ENCODE data around the gene CXorf58. TPM values are rescaled to one million over a fixed set of nuclear protein-coding genes. Genes with fewer than 3 reads are reported as not detected.
"Not testable (repeated sequence)": the region's sequence is repeated elsewhere in the genome, so short reads cannot be mapped to it uniquely, and the experiment has no call there.

The CXorf58 gene, protein sequence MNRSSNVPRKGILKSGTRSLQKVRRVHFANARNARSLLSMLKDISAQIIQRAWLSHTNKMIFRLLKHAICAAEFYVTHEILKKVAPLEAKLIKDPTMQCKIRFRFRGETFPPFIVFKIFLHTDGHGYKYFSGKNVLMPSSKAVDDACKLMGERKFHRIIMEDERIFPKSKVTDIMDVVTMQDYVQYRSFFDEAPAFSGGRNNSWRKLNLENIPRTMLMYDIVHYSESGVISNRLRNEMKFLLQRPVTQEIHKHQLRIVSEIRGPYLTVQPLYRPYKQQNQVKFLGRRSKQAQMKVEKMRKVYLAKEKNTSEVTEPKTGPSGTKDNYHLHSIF
- not detected for total RNA-seq

DNA sequence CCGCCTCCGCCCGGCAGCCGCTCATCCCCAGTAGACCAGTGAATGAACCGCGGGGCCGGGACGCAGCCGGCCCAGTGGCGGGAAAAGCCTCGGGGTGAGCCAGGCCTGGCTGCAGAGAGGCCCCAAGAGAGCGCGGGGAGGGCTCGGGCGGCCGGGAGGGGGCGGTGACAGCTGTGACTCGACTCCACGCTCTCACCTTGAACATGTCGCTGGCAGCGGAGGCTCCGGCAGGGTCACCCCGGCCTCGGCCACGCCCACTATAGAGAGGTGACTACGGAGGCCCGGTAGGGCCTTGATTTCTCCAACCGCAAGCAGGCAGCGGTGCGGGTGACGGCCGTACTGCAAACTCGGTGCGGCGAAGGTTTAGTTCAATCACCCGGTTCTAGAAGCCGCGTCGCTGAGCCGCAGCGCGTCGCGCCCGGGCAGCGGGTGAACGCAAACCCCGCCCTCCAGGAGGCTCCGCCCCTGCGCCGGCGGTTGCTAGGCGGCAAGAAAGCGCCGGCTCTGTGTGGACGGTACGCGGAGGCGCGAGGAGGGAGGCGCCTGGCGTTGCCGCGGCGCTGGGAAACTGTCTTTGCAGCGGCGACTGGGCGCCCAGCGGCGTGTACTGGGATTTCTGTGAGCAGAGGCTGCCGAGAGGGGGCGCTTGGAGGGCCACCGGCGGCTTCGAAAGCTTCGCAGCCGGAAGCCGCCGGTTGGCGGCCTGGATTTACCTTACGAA is at the start of gene CXorf58, which contains the start of gene APOO:
Gene CXorf58 (plus strand): TSS at position 509 of the 721 bp plus-strand sequence. CDS start 2,297 bp downstream, outside the sequence.
Gene APOO (minus strand): TSS at position 441 of the 721 bp plus-strand sequence. CDS start 236 bp downstream, at position 205.
- peak; percentile 91 for DNase-seq (ENCODE audit: low spot score)

DNA sequence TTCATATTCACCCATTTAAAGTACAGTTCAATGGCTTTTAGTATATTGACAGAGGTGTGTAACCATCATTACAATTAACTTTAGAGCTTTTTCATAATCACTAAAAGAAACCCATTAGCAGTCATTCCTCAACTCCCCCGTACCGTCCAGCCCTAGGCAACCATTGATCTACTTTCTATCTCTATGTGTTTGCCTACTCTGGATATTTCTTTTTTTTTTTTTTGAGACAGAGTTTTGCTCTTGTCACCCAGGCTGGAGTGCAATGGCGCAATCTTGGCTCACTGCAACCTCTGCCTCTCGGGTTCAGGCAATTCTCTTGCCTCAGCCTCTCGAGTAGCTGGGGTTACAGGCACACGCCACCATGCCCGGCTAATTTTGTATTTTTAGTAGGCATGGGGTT is 48.6 kb upstream of the CXorf58 start:
- not testable (repeated sequence) for DNase-seq (ENCODE audit: low spot score)

DNA sequence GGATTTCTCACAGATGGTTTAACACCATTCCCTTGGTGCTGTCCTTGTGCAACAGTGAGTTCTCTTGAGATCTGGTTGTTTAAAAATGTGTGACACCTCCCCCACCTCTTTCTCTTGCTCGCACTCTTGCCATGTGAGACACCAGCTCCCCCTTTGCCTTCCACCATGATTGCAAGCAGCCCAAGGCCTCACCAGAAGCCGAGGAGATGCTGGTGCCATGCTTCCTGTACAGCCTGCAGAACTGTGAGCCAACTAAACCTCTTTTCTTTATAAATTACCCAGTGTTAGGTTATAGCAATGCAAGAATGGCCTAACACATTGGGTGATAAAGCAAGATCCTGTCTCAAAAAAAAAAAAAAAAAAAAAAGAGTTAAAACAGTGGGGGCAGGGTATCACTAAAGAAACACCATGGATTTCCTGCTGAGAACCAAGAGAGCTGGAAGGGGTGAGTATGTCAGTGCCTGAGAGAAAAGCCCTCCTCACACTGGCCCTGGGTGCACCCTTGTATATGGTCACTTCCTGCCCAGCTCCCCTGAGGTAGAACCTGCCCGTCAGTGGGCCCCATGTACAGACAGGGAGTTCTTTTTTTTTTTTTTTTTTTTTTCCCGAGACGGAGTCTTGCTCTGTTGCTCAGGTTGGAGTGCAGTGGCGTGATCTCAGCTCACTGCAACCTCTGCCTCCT is 46.5 kb upstream of the CXorf58 start:
- DNase-seq (ENCODE audit: low spot score): no peak

DNA sequence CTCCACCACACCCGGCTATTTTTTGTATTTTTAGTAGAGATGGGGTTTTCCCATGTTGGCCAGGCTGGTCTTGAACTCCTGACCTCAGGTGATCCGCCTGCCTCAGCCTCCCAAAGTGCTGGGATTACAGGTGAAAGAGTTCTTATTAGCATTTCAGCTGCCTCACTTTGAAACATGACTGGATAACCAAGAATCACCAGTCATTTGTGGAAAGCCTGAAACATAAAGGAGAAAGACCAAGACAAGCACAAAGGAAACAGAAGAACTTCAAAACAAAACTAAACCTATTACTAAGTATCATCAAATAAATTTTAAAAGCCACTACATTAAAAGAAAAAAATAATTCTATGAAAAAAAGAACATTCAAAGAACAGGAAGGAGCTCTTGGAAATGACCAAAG is 45.9 kb upstream of the CXorf58 start:
- DNase-seq (ENCODE audit: low spot score): not testable (repeated sequence)

DNA sequence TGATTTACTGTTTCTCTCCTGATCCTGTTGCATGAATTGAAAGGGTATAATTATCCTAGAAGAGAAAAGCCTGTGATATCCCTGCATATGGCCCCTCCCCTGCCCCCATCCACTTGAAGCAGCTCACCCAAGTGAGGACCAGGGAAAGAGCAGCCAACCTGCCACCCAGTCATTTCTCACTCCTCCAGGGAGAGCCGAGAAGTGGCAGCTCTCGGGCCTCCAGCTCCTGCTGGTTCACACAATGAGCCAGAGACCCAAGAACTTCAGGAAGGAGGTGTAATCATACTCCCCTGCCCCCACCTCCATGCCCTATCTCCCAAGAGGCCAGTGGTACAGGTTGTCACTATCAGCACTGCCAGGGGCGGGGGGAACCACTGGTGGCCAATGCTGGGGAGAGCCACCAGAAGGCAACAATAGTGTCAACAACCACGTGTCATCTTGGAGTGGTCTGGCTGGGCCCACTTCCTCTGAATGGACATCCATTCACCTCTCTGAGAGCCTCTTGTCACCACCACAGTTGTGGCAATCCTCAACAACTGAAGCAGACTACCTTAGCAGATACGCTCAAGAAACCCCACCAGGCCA is 43.0 kb upstream of the CXorf58 start:
- no peak for DNase-seq (ENCODE audit: low spot score)

DNA sequence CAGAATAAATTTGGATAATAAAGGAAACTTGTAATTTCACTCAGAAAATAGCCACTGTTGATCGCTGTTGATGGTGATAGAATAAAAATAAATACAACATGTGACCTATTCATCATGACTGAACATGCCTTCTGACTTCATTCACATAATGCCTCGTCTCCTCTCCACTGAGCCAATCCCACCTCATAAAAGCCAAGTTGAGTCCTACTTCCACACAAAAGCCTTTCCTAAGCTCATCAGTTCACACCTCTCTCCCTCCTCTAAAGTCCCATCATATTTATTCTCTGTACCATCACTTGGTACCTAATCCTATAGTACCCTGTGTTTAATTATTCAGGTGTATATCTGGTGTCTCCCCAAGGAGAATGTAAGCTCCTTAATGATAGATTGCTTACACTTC is 37.8 kb upstream of the CXorf58 start:
- DNase-seq (ENCODE audit: low spot score): no peak

DNA sequence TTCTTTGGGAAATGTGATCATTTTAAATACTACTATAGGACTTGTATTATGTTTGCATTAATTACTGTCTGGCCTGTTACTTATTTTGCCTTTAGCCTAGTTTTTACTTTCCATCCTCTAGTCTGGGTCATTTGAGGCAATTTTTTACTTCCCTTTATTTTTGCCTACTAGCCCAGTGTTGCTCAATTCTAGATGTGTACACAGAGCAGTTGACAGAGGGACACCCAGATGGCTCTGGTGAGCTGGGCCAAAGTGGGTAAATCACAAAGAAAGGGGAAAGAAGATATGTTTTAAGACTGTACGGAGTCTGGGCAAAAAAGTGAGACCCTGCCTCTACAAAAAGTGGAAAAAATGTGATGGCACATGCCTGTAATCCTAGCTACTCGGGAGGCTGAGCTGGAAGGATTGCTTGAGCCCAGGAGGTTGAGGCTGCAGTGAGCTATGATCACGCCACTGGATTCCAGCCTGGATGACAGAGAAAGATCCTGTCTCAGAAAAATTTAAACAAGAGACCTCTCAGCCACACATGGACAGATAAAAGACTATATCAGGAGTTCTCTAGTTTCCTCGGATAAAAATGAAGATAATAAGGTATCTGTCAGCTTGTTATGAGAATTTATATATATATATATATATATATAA is 35.8 kb upstream of the CXorf58 start:
- DNase-seq (ENCODE audit: low spot score): no peak

DNA sequence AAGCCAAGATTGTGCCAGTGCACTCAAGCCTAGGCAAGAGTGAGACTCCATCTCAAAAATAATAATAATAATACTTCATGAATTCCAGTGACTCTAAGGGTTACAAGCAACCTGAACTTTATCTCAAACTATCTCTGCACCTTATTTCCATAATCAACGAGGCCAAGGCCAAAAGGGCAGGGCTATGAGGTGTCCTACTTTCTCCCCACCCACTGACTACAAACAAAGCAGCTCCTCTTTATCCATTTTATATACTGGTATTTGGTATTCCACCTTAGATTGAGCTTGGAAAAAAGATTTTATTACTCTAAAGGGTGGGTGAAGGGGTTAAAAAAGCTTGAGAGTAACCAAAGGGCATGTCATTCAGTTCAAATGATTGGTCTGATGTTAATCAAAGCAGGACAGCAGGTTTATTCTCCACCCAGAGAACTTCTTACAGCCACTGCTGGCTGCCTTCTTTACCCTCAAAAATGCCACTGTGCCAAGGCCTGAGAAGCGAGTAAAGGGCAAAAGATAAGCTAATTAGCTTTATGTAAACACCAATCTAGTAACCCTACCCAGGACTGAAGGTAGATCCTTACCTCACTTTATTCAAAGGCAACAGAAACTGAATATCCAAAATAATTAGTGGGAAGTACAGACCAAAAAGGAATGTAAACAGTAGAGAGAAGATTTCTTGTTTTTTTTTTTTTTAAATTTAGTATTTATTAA is 28.3 kb upstream of the CXorf58 start:
- no peak for DNase-seq (ENCODE audit: low spot score)

DNA sequence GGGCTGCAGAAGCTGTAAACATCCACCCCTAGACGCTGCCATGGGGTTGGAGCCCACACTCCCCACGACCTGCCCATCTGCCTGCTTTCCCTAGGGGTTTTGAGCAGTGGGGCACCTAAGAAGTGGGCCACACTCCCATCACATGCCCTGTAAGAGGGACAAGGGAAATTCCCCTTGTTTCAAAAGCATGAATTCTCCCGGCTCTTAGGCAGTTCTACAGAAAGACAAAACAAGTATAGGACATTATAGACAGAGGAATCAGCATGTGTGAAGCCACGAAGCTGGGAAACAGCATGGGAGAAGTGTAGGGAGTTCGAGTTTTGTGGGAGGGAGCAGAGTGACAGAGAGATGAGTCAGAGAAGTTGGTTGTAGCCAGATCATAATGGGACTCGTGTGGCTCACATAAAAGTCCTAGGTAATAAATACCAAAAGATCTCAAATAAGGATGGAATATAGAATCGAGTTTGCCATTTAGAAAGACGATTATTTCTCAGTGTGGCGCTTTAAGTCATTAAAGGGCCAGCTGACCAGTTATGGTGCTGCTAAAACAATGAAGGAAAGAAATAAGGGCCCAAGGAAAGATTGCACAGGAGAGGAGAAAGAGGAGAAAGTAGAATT is 24.0 kb upstream of the CXorf58 start:
- no peak for DNase-seq (ENCODE audit: low spot score)

DNA sequence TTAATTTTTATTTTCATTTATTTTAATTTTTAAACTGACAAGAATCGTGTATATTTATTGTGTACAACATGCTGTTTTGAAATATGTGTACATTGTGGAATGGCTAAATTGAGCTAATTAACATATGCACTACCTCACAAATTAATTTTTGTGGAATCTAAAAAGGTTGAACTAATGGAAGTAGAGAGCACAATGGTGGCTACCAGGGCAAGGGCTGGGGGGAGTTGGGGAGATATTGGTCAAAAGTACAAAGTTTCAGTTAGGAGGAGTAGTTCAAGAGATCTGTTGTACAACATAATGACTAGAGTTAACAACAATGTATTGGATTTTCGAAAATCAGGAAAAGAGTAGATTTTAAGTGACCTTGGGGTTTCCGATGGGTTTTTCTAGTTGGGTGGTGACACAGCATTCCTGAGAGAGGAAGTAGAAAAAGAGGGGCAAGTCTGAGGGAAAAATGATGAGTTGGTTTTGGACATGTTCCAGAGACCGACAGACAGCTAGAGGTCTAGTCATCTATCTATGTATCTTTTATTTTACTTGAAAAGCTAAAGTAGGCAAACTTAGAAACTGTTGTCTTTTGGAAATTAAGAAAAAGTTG is 23.3 kb upstream of the CXorf58 start:
- no peak for DNase-seq (ENCODE audit: low spot score)

DNA sequence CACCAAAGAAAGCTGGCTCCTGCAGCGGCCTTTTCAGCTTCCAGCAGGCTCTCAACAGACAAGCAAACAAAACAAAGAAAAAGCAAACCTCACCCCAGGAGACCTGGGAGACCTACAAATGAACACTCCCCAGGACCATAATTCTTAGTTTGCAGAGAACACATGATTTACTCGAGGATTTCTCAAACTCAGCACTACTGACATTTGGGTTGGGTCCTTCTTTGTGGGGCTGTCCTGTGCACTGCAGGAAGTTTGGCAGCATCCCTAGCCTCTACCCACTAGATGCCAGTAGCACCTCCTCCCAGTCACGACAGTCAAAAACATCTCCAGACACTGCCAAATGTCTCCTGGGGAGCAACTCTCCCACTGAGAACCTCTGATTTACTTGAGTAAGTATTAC is 22.0 kb upstream of the CXorf58 start:
- DNase-seq (ENCODE audit: low spot score): no peak

DNA sequence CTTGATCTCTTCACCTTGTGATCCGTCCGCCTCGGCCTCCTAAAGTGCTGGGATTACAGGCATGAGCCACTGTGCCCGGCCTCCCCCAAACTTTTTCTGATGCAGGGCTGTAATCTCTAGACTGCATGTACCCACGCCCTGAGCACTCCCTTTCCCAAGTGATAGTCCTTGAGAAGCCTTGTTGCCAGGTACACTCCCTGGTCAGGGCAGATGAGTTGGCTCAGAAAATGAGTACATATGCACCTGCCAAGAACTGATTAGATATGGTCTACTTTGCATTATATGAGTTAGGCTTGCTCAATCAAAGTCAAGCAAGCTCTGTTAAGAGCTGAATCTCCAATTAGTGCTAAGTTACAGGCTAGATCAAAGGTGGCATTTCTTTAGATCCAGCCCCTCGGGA is 20.4 kb upstream of the CXorf58 start:
- no peak for DNase-seq (ENCODE audit: low spot score)

DNA sequence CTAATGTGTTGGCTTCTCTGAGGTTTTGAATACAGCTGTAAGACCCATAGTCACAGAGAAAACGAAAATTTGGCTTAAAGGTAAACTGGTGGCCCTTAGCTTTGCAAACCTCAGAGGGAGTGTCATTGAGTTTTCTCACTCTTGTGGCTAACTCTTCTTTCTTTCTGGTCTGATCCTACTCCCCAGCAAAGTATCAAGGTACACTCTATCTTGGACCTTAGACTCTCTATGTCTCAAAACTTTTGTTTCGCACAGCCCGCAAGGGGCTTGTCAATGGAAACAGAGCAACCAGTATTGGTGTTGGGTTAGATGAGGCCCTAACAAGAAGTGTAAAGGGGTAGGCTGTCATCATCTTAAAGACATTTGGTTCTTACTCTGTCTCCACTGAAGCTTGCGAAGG is 19.9 kb upstream of the CXorf58 start:
- DNase-seq (ENCODE audit: low spot score): no peak

DNA sequence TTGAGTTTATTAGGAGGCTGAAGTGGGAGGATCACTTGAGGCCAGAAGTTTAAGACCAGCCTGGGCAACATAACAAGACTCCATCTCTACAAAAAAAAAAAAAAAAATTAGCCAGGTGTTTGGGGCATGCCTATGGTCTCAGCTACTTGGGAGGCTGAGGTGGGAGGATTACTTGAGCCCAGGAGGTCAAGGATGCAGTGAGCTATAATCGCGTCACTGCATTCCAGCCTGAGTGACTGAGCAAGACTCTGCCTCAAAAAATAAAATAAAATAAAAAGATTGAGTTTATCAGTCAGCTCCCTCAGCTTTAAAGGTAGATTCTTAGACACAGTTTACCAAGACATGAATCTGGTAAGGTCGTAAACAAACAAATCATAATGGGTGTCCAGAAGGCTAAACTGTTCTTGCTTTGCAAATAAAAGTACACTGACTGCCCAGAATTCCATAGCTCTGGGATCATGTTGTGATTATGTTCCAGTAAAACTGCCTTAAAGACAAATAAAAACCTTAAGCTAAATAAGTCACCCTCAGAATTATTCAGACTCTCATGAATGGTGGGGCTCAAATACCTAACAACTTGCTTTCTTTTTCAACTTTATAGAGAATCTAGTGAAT is 18.8 kb upstream of the CXorf58 start:
- no peak for DNase-seq (ENCODE audit: low spot score)

DNA sequence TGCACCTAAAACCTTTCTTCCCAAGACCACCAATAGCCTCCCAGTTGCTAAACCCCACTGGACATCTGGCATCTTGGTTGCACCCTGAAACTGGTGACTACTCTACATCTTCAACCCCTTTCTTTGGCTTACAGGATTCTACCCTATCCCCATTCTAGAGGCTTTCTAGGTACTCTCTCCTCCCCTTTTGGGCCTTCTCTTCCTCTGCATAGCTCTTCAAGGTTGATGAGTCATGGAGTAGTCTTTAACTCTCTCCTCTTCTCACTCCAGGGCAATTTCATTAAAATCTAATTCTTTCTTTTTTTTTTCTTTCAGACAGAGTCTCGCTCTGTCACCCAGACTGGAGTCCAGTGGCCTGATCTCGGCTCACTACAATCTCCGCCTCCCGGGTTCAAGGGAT is 16.9 kb upstream of the CXorf58 start:
- no peak for DNase-seq (ENCODE audit: low spot score)

DNA sequence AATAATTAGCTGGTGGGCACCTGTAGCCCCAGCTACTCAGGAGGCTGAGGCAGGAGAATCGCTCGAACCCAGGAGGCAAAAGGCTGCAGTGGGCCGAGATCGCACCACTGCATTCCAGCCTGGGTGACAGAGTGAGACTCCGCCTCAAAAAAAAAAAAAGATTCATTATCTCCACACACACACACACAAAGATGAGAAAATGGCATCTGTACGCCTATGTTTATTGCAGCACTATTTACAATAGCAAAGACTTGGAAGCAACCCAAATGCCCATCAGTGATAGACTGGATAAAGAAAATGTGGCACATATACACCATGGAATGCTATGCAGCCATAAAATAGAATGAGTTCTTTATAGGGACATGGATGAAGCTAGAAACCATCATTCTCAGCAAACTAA is 12.8 kb upstream of the CXorf58 start:
- not testable (repeated sequence) for DNase-seq (ENCODE audit: low spot score)

DNA sequence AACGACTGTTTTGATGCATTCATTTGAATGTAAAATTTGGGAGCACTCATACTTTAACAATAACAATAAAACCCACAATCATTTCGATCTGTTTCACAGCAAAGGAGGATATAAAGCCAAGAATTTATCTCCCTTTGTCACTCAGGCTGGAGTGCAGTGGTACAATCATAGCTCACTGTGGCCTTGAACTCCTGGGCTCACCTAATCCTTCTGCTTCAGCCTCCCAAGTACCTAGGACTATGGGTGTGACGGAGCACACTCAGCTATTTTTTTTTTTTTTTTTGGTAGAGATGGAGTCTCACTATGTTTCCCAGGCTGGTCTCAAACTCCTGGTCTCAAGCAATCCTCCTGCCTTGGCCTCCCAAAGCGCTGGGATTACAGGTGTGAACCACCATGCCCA is 11.3 kb upstream of the CXorf58 start:
- not testable (repeated sequence) for DNase-seq (ENCODE audit: low spot score)

DNA sequence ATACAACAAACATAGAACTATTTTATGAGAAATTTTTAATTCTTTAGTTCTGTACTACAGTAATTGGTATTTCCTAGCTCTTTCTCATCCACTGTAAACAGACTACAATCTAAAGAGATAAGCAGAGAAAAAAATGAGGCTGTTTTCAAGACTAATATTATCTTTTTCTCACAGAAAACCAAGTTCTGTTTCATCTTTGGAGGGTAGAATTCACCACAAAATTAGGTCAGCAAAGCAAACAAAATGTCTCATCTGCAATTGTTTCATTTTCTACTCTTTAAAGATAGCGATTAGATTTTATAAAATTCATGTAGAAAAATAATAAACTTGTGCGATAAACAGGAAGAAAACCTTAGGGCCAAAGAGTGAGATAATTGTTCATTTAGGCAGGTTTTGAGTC is 10.8 kb upstream of the CXorf58 start:
- no peak for DNase-seq (ENCODE audit: low spot score)

DNA sequence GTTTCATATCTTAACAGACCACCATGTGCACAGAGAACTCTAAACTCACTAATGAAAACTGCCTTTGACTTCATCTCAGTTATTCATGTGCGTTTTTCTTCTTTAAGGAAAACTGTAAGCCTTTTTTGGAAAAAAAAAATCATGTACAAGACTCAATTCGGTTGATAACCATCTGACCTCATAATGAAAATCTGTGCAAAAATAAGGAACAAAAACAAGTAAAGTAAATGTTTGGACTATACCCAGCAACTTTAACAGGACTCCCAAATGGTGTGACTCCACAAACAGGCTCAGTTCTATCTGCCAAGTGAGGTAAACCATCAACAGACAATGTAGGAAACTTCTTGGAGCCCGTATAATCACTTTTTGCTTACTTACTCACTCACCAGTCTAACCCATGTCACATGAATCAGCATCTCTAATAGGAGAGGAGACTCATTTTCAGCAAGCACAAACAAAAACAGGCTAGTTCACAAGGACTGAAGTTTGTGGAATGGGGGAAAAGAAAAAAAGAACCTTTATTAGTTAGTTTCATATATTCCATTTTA is 9.3 kb upstream of the CXorf58 start:
- DNase-seq (ENCODE audit: low spot score): no peak

Data from ureter (tissue), 1 donor.